Pulmonary artery endothelial cell (primary cell): Measurements from ENCODE around the gene HEPACAM. TPM values are rescaled to one million over a fixed set of nuclear protein-coding genes. Genes with fewer than 3 reads are reported as not detected.

Experiments used
- DNase-seq: peaks from one replicate; pipeline ENCODE4 v3.0.0-alpha.2; 2011; ENCODE audit warnings: low read depth, low spot score
- total RNA-seq: library from RNA; depleted of rRNA; stranded (reverse); fragments of >200 nt; gene quantifications from 2 replicates; pipeline ENCODE4 v1.2.3, GENCODE V29; 2014

Gene HEPACAM
- total RNA-seq, 1 donor from 2014 or later: not detected

- DNase-seq: no peak
Observed at GRCh38 chr11:124869331-124869730, 66.5 kb downstream of the HEPACAM start.

Other genes with a start within 250 kb of the HEPACAM start
- gene NRGN, start 196.1 kb downstream of the HEPACAM start, total RNA-seq: 2.5 and 3.0 TPM in 2 replicates
- 0.26 and 0.42 TPM in 2 replicates for gene VSIG2, start 183.8 kb downstream of the HEPACAM start, total RNA-seq
- gene ESAM, start 173.8 kb downstream of the HEPACAM start, total RNA-seq: 85.7 and 102 TPM in 2 replicates
- 8.1 and 12.6 TPM in 2 replicates for gene MSANTD2, start 135.6 kb downstream of the HEPACAM start, total RNA-seq
- 17.9 and 20.4 TPM in 2 replicates for gene ROBO3, start 70.6 kb downstream of the HEPACAM start, total RNA-seq
- 186 and 220 TPM in 2 replicates for gene ROBO4, start 38.2 kb downstream of the HEPACAM start, total RNA-seq
- 0.11 TPM in 1 of 2 replicates, not detected in the other for gene HEPN1, start 16.8 kb downstream of the HEPACAM start, total RNA-seq
- gene CCDC15, start 18.2 kb upstream of the HEPACAM start, total RNA-seq: 2.6 and 3.0 TPM in 2 replicates
- 0.53 and 0.67 TPM in 2 replicates for gene SLC37A2, start 127.3 kb upstream of the HEPACAM start, total RNA-seq
- 19.6 and 27.6 TPM in 2 replicates for gene TMEM218, start 175.6 kb upstream of the HEPACAM start, total RNA-seq
- not detected in 2 replicates for gene PKNOX2, start 228.7 kb upstream of the HEPACAM start, total RNA-seq